Measurements from ENCODE around the gene MRPS18A.
"Not testable (repeated sequence)": the region's sequence is repeated elsewhere in the genome, so short reads cannot be mapped to it uniquely, and the experiment has no call there.

The MRPS18A gene

GRCh38 chr6:43665376-43665775, 22.2 kb downstream of the MRPS18A start:
- no peak for TF ChIP-seq CTCF (IDR thresholded peaks at IDR 0.05)
- H3K4me1 ChIP-seq: peaks cover 32% of the 10 kb centered on the region
- no peak overlapping the region for H3K9ac ChIP-seq
- no peaks in the 10 kb centered on the region for H3K79me2 ChIP-seq
- no peaks in the 10 kb centered on the region for H3K36me3 ChIP-seq (ENCODE audit: control insufficient read depth, insufficient read depth, low read length)
- H3K27ac ChIP-seq: no peak overlapping the region
- H3K9me3 ChIP-seq (ENCODE audit: control insufficient read depth, low read length): no peaks in the 10 kb centered on the region
- no peak overlapping the region for H3K4me2 ChIP-seq (ENCODE audit: low read length)
- no peak overlapping the region for H2AFZ ChIP-seq
- H3K27me3 ChIP-seq (ENCODE audit: control insufficient read depth, insufficient read depth, low read length): no peaks in the 10 kb centered on the region
- no peak overlapping the region for H3K4me3 ChIP-seq (ENCODE audit: low read depth, low read length)

- H3K4me2 ChIP-seq (ENCODE audit: low read length); H3K79me2 ChIP-seq; H2AFZ ChIP-seq; H3K4me1 ChIP-seq; H3K27me3 ChIP-seq (ENCODE audit: control insufficient read depth, insufficient read depth, low read length); H3K36me3 ChIP-seq (ENCODE audit: control insufficient read depth, insufficient read depth, low read length); H3K9ac ChIP-seq; H3K9me3 ChIP-seq (ENCODE audit: control insufficient read depth, low read length); H3K4me3 ChIP-seq (ENCODE audit: low read depth, low read length); H3K27ac ChIP-seq: not testable (repeated sequence)
These were observed 24.6 kb downstream of the MRPS18A start for GRCh38 chr6:43662948-43663347.

- H3K27ac ChIP-seq: no peak overlapping the region
- TF ChIP-seq CTCF (IDR thresholded peaks at IDR 0.05): no peak
- H3K4me3 ChIP-seq (ENCODE audit: low read depth, low read length): no peak overlapping the region
- no peak overlapping the region for H3K9ac ChIP-seq
- no peaks in the 10 kb centered on the region for H3K79me2 ChIP-seq
- no peaks in the 10 kb centered on the region for H3K4me1 ChIP-seq
- no peak overlapping the region for H3K4me2 ChIP-seq (ENCODE audit: low read length)
- no peaks in the 10 kb centered on the region for H3K9me3 ChIP-seq (ENCODE audit: control insufficient read depth, low read length)
- no peak overlapping the region for H2AFZ ChIP-seq
- H3K27me3 ChIP-seq (ENCODE audit: control insufficient read depth, insufficient read depth, low read length): no peaks in the 10 kb centered on the region
- no peaks in the 10 kb centered on the region for H3K36me3 ChIP-seq (ENCODE audit: control insufficient read depth, insufficient read depth, low read length)
These were observed 29.4 kb downstream of the MRPS18A start for GRCh38 chr6:43658161-43658560.

GRCh38 chr6:43657221-43657802, 30.3 kb downstream of the MRPS18A start:
- TF ChIP-seq CTCF (IDR thresholded peaks at IDR 0.05): no peak
- Histone ChIP-seq H3K27ac (no peak overlapping the region), H3K4me2 (ENCODE audit: low read length) (no peak overlapping the region)

GRCh38 chr6:43652822-43653221, 34.8 kb downstream of the MRPS18A start:
- H3K4me3 ChIP-seq (ENCODE audit: low read depth, low read length); H3K4me1 ChIP-seq; H3K27me3 ChIP-seq (ENCODE audit: control insufficient read depth, insufficient read depth, low read length); H3K4me2 ChIP-seq (ENCODE audit: low read length); H2AFZ ChIP-seq; H3K9me3 ChIP-seq (ENCODE audit: control insufficient read depth, low read length); H3K36me3 ChIP-seq (ENCODE audit: control insufficient read depth, insufficient read depth, low read length); H3K27ac ChIP-seq; H3K9ac ChIP-seq; H3K79me2 ChIP-seq: not testable (repeated sequence)

More at GRCh38 chr6:43657221-43657802, 30.3 kb downstream of the MRPS18A start:
- Histone ChIP-seq H3K4me3 (ENCODE audit: low read depth, low read length) (no peak overlapping the region), H3K27me3 (ENCODE audit: control insufficient read depth, insufficient read depth, low read length) (no peaks in the 10 kb centered on the region), H2AFZ (no peak overlapping the region), H3K79me2 (no peaks in the 10 kb centered on the region), H3K36me3 (ENCODE audit: control insufficient read depth, insufficient read depth, low read length) (no peaks in the 10 kb centered on the region), H3K9ac (no peak overlapping the region), H3K4me1 (no peaks in the 10 kb centered on the region), H3K9me3 (ENCODE audit: control insufficient read depth, low read length) (no peaks in the 10 kb centered on the region)

GRCh38 chr6:43648248-43648647, 39.3 kb downstream of the MRPS18A start:
- no peak overlapping the region for H2AFZ ChIP-seq
- H3K4me3 ChIP-seq (ENCODE audit: low read depth, low read length): no peak overlapping the region
- H3K27ac ChIP-seq: no peak overlapping the region
- no peak overlapping the region for H3K9ac ChIP-seq
- H3K27me3 ChIP-seq (ENCODE audit: control insufficient read depth, insufficient read depth, low read length): no peaks in the 10 kb centered on the region
- no peaks in the 10 kb centered on the region for H3K36me3 ChIP-seq (ENCODE audit: control insufficient read depth, insufficient read depth, low read length)
- H3K4me1 ChIP-seq: no peaks in the 10 kb centered on the region
- no peaks in the 10 kb centered on the region for H3K9me3 ChIP-seq (ENCODE audit: control insufficient read depth, low read length)
- H3K79me2 ChIP-seq: no peaks in the 10 kb centered on the region
- H3K4me2 ChIP-seq (ENCODE audit: low read length): no peak overlapping the region
- no peak for TF ChIP-seq CTCF (IDR thresholded peaks at IDR 0.05)
